ENCODE data around the gene BMPR1A. TPM values are rescaled to one million over a fixed set of nuclear protein-coding genes. Genes with fewer than 3 reads are reported as not detected.
"Not testable (repeated sequence)": the region's sequence is repeated elsewhere in the genome, so short reads cannot be mapped to it uniquely, and the experiment has no call there.

Gene BMPR1A
- total RNA-seq, 1 donor: 3.3 TPM

DNA sequence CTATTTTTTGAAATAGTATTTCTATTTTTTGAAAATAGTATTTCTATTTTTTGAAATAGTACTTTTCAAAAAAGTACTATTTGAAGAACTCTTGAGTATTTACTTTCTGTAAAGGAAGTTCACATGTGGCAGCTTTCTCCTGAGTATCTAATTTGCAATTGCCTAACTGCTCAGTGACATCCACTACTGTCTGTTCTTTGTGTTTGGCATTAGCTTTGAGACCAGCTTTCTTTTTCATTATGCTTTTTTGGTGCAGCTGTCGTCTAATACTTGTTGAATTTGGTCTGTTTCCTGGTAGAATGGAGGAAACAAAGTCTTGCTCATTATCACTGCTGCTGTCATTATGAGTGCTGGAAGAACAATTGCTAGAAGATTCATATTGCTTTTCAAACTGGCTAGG lies 99.1 kb downstream of the BMPR1A start:
- Histone ChIP-seq H3K27me3 (ENCODE audit: insufficient read depth, low read length) (no peaks in the 10 kb centered on the region), H3K9me3 (ENCODE audit: low read depth, low read length) (no peaks in the 10 kb centered on the region), H3K4me1 (ENCODE audit: insufficient read depth, low read length) (no peaks in the 10 kb centered on the region), H3K4me3 (ENCODE audit: low read length) (no peak overlapping the region)

- H3K27me3 ChIP-seq (ENCODE audit: insufficient read depth, low read length): no peaks in the 10 kb centered on the region
Measured at GRCh38 chr10:86856156-86856555, 99.7 kb downstream of the BMPR1A start.

GRCh38 chr10:86857128-86857721 lies 100.8 kb downstream of the BMPR1A start:
- Histone ChIP-seq H3K4me3 (ENCODE audit: low read length) (no peak overlapping the region), H3K9me3 (ENCODE audit: low read depth, low read length) (no peaks in the 10 kb centered on the region), H3K4me1 (ENCODE audit: insufficient read depth, low read length) (no peaks in the 10 kb centered on the region), H3K27me3 (ENCODE audit: insufficient read depth, low read length) (no peaks in the 10 kb centered on the region)

More at GRCh38 chr10:86856156-86856555, 99.7 kb downstream of the BMPR1A start:
- H3K4me1 ChIP-seq (ENCODE audit: insufficient read depth, low read length): no peaks in the 10 kb centered on the region
- H3K4me3 ChIP-seq (ENCODE audit: low read length): no peak overlapping the region
- H3K9me3 ChIP-seq (ENCODE audit: low read depth, low read length): no peaks in the 10 kb centered on the region

DNA sequence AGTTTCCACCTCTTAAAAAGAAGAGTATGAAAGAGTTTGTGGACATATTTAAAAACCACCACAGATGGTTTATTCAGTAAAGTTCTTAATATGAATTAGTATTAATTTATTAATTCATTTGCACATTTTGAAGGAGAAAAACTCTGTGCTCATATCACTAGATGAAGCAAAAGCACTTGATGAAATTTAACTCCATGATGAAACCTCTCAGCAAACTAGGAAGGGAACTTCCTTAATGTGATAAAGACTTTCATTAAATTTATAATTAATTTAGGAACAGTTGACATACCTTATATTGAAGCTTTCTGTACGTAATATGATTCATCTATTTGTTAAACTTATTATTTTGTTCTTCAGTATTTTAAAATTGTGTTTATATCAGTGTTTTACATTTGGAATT lies 101.6 kb downstream of the BMPR1A start:
- Histone ChIP-seq H3K4me1 (ENCODE audit: insufficient read depth, low read length) (no peaks in the 10 kb centered on the region), H3K4me3 (ENCODE audit: low read length) (no peak overlapping the region), H3K27me3 (ENCODE audit: insufficient read depth, low read length) (no peaks in the 10 kb centered on the region), H3K9me3 (ENCODE audit: low read depth, low read length) (no peaks in the 10 kb centered on the region)

DNA sequence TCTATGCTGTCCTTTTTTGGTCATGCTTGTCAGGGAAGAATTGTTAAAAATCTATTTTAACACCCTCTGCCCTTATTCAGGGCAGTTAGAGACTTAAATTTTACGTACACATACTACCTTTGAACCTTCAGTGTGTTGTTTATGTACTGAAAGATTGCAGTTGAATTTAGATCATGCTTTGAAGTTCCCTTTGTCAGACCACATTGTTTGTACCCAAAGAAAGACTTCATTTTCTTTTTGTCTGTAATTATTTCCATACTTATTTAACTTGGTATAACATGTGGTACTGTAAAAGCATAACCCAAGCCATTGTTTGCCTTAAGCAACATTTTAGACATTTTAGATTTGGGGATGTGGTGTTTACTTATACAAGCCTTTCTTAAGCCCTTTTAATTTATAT lies 104.9 kb downstream of the BMPR1A start:
- Histone ChIP-seq H3K9me3 (ENCODE audit: low read depth, low read length) (no peaks in the 10 kb centered on the region), H3K4me3 (ENCODE audit: low read length) (no peak overlapping the region), H3K27me3 (ENCODE audit: insufficient read depth, low read length) (no peaks in the 10 kb centered on the region), H3K4me1 (ENCODE audit: insufficient read depth, low read length) (no peaks in the 10 kb centered on the region)

DNA sequence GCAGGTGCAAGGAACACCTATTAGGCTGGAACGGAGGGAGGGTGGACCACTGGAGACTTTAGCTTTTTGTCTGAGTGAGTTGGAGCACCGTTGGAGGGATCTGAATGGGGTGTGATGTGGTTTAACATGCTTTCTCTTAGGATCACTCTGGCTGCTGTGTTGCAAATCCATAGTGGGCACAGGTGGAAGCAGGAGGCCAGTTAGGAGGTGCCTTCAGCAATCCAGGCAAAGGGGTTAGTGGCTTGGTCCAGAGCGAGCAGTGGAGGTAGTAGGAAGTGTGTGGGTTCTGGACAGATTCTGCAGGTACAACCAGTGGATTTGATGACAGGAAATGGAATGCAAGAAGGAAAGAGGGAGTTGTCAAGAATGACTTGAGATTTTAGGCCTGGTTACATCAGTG lies 106.0 kb downstream of the BMPR1A start:
- Histone ChIP-seq H3K4me1 (ENCODE audit: insufficient read depth, low read length) (no peaks in the 10 kb centered on the region), H3K9me3 (ENCODE audit: low read depth, low read length) (no peaks in the 10 kb centered on the region), H3K27me3 (ENCODE audit: insufficient read depth, low read length) (no peaks in the 10 kb centered on the region), H3K4me3 (ENCODE audit: low read length) (no peak overlapping the region)

- Histone ChIP-seq H3K27me3 (ENCODE audit: insufficient read depth, low read length) (no peaks in the 10 kb centered on the region), H3K4me1 (ENCODE audit: insufficient read depth, low read length) (no peaks in the 10 kb centered on the region), H3K4me3 (ENCODE audit: low read length) (no peak overlapping the region), H3K9me3 (ENCODE audit: low read depth, low read length) (no peaks in the 10 kb centered on the region)
Measured at GRCh38 chr10:86862786-86863483, 106.5 kb downstream of the BMPR1A start.

GRCh38 chr10:86863484-86863842 lies 107.0 kb downstream of the BMPR1A start:
- Histone ChIP-seq H3K4me3 (ENCODE audit: low read length) (no peak overlapping the region), H3K4me1 (ENCODE audit: insufficient read depth, low read length) (no peaks in the 10 kb centered on the region), H3K9me3 (ENCODE audit: low read depth, low read length) (no peaks in the 10 kb centered on the region), H3K27me3 (ENCODE audit: insufficient read depth, low read length) (no peaks in the 10 kb centered on the region)

DNA sequence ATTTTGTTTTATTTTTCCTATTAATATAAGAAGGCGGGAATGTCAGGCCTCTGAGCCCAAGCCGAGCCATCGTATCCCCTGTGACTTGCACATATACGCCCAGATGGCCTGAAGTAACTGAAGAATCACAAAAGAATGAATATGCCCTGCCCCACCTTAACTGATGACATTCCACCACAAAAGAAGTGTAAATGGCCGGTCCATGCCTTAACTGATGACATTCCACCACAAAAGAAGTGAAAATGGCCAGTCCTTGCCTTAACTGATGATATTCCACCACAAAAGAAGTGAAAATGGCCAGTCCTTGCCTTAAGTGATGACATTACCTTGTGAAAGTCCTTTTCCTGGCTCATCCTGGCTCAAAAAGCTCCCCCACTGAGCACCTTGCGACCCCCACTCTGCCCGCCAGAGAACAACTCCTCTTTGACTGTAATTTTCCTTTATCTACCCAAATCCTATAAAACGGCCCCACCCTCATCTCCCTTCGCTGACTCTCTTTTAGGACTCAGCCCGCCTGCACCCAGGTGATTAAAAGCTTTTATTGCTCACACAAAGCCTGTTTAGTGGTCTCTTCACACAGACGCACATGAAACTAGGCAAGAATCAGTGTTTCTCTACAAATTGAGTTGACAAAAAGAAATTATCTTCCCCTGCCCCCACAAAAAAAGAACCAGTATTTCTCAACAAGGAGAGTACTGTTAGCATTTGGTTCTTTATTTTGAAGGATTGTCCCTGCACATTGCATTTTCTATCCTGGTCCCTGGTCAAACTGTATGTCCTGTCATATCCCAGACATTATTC lies 108.8 kb downstream of the BMPR1A start:
- not testable (repeated sequence) for H3K27me3 ChIP-seq (ENCODE audit: insufficient read depth, low read length); H3K4me1 ChIP-seq (ENCODE audit: insufficient read depth, low read length); H3K4me3 ChIP-seq (ENCODE audit: low read length); H3K9me3 ChIP-seq (ENCODE audit: low read depth, low read length)

DNA sequence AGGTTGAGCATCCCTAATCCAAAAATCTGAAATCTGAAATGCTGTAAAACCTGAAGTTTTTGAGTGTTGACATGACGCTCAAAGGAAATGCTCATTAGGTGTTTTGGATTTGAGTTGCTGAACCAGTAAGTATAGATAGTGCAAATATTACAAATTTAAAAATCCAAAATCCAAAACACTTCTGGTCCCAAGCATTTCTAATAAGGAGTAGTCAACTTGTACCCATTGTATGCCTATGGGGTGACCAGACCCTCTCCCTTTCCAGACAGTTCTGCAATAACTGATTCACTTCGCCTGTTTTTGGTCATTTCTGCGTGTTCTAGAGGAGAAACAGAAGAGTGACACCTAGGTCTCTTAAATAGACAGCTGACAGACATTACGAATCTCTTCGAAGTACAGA lies 110.7 kb downstream of the BMPR1A start:
- Histone ChIP-seq H3K4me3 (ENCODE audit: low read length) (no peak overlapping the region), H3K27me3 (ENCODE audit: insufficient read depth, low read length) (no peaks in the 10 kb centered on the region), H3K4me1 (ENCODE audit: insufficient read depth, low read length) (no peaks in the 10 kb centered on the region), H3K9me3 (ENCODE audit: low read depth, low read length) (no peaks in the 10 kb centered on the region)

DNA sequence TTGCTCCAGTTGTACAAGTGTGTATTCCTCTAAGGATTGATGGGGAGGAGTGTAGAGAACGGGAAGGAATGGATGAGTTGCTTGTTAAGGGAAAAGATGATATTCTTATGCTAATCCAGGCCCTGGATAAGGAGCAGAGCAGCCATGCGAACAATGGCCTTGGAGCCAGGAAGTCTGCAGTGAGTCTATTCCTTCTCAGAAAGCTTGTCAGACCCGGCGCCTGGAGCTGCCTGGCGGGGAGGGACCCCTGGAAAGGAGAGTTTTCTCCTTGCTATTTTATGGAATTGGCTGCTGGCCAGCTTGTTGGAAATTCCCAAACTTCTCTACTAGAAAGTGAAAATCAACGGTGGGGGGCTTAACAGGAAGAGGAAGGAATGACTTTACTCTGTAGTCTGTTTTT lies 111.9 kb downstream of the BMPR1A start:
- H3K4me3 ChIP-seq (ENCODE audit: low read length): no peak overlapping the region
- H3K9me3 ChIP-seq (ENCODE audit: low read depth, low read length): no peaks in the 10 kb centered on the region

GRCh38 chr10:86870679-86871078 lies 114.3 kb downstream of the BMPR1A start:
- no peaks in the 10 kb centered on the region for H3K27me3 ChIP-seq (ENCODE audit: insufficient read depth, low read length)

More for the DNA sequence above, 111.9 kb downstream of the BMPR1A start:
- Histone ChIP-seq H3K4me1 (ENCODE audit: insufficient read depth, low read length) (peaks cover 8% of the 10 kb centered on the region), H3K27me3 (ENCODE audit: insufficient read depth, low read length) (no peaks in the 10 kb centered on the region)

DNA sequence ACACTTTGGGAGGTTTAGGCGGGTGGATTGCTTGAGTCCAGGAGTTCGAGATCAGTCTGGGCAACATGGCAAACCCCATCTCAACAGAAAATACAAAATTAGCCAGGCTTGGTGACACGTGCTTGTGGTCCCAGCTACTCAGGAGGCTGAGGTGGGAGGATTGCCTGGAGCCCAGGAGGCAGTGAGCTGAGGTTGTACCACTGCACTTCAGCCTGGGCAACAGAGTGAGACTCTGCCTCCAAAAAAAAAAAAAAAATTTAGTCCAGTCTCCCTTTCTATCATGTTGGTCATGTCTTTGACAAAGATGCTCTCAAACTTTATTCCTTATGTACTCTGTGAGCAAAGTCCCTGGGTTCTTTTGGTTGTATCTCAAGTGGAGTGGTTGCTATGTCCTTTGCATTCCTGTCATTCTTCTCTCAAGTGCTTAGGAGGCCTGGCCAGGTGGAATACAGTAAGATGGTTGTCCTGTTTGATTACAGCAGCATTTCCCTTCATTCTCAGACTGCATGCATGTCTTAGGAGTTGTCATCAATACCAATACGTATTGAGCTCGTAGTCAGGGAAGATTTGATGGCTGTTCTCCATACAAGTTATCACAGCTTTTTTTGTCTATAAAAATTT lies 115.3 kb downstream of the BMPR1A start:
- Histone ChIP-seq H3K9me3 (ENCODE audit: low read depth, low read length) (no peaks in the 10 kb centered on the region), H3K4me3 (ENCODE audit: low read length) (no peak overlapping the region), H3K27me3 (ENCODE audit: insufficient read depth, low read length) (no peaks in the 10 kb centered on the region), H3K4me1 (ENCODE audit: insufficient read depth, low read length) (peaks cover 10% of the 10 kb centered on the region)

More at GRCh38 chr10:86870679-86871078, 114.3 kb downstream of the BMPR1A start:
- Histone ChIP-seq H3K4me1 (ENCODE audit: insufficient read depth, low read length) (peaks cover 10% of the 10 kb centered on the region), H3K9me3 (ENCODE audit: low read depth, low read length) (no peaks in the 10 kb centered on the region), H3K4me3 (ENCODE audit: low read length) (no peak overlapping the region)

GRCh38 chr10:86872757-86873156 lies 116.3 kb downstream of the BMPR1A start:
- H3K4me1 ChIP-seq (ENCODE audit: insufficient read depth, low read length): peaks cover 10% of the 10 kb centered on the region
- no peak overlapping the region for H3K4me3 ChIP-seq (ENCODE audit: low read length)
- H3K27me3 ChIP-seq (ENCODE audit: insufficient read depth, low read length): no peaks in the 10 kb centered on the region
- H3K9me3 ChIP-seq (ENCODE audit: low read depth, low read length): no peaks in the 10 kb centered on the region

DNA sequence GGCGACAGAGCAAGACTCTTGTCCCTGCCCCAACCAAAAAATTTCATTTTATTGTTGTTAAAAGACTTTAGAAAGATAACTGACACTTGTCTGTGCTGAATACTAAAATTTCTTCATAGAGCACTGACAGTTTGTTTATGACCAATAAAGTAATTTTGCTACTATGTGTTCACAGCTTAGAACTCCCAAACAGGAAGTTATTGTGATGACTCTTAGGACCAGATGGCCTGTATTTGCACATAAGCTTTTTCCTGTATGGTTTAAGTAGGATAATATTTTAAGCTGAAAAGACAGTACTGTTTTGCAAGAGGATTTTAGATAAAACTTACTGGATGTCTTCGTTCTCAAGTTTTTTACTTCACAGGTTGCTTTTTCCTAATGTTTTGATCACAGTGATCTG lies 120.3 kb downstream of the BMPR1A start:
- Histone ChIP-seq H3K27me3 (ENCODE audit: insufficient read depth, low read length) (no peaks in the 10 kb centered on the region), H3K9me3 (ENCODE audit: low read depth, low read length) (no peaks in the 10 kb centered on the region), H3K4me3 (ENCODE audit: low read length) (no peak overlapping the region), H3K4me1 (ENCODE audit: insufficient read depth, low read length) (peaks cover 10% of the 10 kb centered on the region)
